ENCODE measurements around the gene KPNA3. TPM values are rescaled to one million over a fixed set of nuclear protein-coding genes. Genes with fewer than 3 reads are reported as not detected.

KPNA3 gene
- total and polyA plus RNA-seq, 4 donors, result 10.9 to 22.0 (median 16.6) TPM

DNA sequence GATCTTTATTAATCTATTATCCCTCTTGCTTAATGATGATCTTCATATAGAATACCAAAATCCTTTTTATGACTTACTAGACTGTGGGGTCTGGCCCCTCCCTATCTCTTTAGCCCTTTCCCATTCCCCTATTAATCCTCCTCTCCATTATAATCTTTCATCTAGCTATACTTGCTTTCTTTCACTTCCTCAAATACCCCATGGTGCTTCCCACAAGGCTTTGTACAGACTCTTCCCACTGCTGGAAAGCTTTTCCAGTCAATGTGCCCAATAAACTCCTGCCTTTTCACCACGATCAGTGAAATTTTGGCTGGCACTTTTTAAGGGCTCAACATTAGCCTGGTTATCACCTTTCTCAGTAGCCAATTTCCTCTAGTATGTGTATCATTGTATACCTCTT lies 98.0 kb downstream of the KPNA3 start:
- no peak for DNase-seq (ENCODE audit: low spot score)
- Histone ChIP-seq H3K4me3 (ENCODE audit: low read depth in 1 of 3, low read length in 3 of 3) (no peak overlapping the region), H3K27ac (ENCODE audit: low read depth in 1 of 2, low read length in 2 of 2) (no peak overlapping the region), H3K9me3 (ENCODE audit: control insufficient read depth in 4 of 4, low read length in 3 of 4) (no peaks in the 10 kb centered on the region), H3K9ac (ENCODE audit: low read depth in 1 of 2, low read length in 2 of 2) (no peak overlapping the region), H3K27me3 (ENCODE audit: control insufficient read depth in 4 of 4, insufficient read depth in 4 of 4, low read length in 3 of 4) (no peaks in the 10 kb centered on the region), H3K36me3 (ENCODE audit: control insufficient read depth in 4 of 4, insufficient read depth in 3 of 4, low read depth in 1 of 4, low read length in 3 of 4) (peaks cover 0 to 2% (median 0%) of the 10 kb centered on the region in 4 donors), H3K4me1 (ENCODE audit: control insufficient read depth in 4 of 4, insufficient read depth in 4 of 4, low read length in 3 of 4) (peaks cover 0 to 10% (median 1%) of the 10 kb centered on the region in 4 donors)
- TF ChIP-seq JUND (IDR thresholded peaks at IDR 0.05), result no peak
- no peak for TF ChIP-seq TAF1 (conservative IDR thresholded peaks at IDR 0.05)
- TF ChIP-seq EGR1 (IDR thresholded peaks at IDR 0.05; ENCODE audit: low read depth in 2 of 2), result no peak
- no peak for TF ChIP-seq HNF4G (IDR thresholded peaks at IDR 0.05)
- 89% methylated on average over 1 of the region's 1 CpG for WGBS

- 90% methylated on average over 3 of the region's 3 CpGs for WGBS
- no peak for DNase-seq (ENCODE audit: low spot score)
- no peak overlapping the region for H3K4me3 ChIP-seq (ENCODE audit: low read depth in 1 of 3, low read length in 3 of 3)
- TF ChIP-seq RXRA (IDR thresholded peaks at IDR 0.05), result no peak
- TF ChIP-seq RAD21 (IDR thresholded peaks at IDR 0.05), result no peak
- no peak for TF ChIP-seq NR2F2 (IDR thresholded peaks at IDR 0.05)
- TF ChIP-seq GABPA (IDR thresholded peaks at IDR 0.05 in 1 of 2, conservative IDR thresholded peaks at IDR 0.05 in 1 of 2), result no peak
- no peak for TF ChIP-seq HNF4G (IDR thresholded peaks at IDR 0.05)
- no peak for TF ChIP-seq JUND (IDR thresholded peaks at IDR 0.05)
- TF ChIP-seq EGR1 (IDR thresholded peaks at IDR 0.05; ENCODE audit: low read depth in 2 of 2), result no peak
- no peak for TF ChIP-seq FOXA2 (IDR thresholded peaks at IDR 0.05)
- no peak for TF ChIP-seq CTCF (IDR thresholded peaks at IDR 0.05; ENCODE audit: low read depth, low read length, missing input control)
- TF ChIP-seq, protein P1, sequence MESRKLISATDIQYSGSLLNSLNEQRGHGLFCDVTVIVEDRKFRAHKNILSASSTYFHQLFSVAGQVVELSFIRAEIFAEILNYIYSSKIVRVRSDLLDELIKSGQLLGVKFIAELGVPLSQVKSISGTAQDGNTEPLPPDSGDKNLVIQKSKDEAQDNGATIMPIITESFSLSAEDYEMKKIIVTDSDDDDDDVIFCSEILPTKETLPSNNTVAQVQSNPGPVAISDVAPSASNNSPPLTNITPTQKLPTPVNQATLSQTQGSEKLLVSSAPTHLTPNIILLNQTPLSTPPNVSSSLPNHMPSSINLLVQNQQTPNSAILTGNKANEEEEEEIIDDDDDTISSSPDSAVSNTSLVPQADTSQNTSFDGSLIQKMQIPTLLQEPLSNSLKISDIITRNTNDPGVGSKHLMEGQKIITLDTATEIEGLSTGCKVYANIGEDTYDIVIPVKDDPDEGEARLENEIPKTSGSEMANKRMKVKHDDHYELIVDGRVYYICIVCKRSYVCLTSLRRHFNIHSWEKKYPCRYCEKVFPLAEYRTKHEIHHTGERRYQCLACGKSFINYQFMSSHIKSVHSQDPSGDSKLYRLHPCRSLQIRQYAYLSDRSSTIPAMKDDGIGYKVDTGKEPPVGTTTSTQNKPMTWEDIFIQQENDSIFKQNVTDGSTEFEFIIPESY (IDR thresholded peaks at IDR 0.05), result no peak
- TF ChIP-seq, protein P2, sequence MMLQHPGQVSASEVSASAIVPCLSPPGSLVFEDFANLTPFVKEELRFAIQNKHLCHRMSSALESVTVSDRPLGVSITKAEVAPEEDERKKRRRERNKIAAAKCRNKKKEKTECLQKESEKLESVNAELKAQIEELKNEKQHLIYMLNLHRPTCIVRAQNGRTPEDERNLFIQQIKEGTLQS (IDR thresholded peaks at IDR 0.05), result no peak
- TF ChIP-seq TAF1 (conservative IDR thresholded peaks at IDR 0.05), result no peak
- H3K36me3 ChIP-seq (ENCODE audit: control insufficient read depth in 4 of 4, insufficient read depth in 3 of 4, low read depth in 1 of 4, low read length in 3 of 4), result peaks cover 0 to 2% (median 0%) of the 10 kb centered on the region in 4 donors
- H3K27ac ChIP-seq (ENCODE audit: low read depth in 1 of 2, low read length in 2 of 2), result no peak overlapping the region
- H3K4me1 ChIP-seq (ENCODE audit: control insufficient read depth in 4 of 4, insufficient read depth in 4 of 4, low read length in 3 of 4), result peaks cover 0 to 16% (median 4%) of the 10 kb centered on the region in 4 donors
- H3K9me3 ChIP-seq (ENCODE audit: control insufficient read depth in 4 of 4, low read length in 3 of 4), result no peaks in the 10 kb centered on the region
- no peak overlapping the region for H3K9ac ChIP-seq (ENCODE audit: low read depth in 1 of 2, low read length in 2 of 2)
- H3K27me3 ChIP-seq (ENCODE audit: control insufficient read depth in 4 of 4, insufficient read depth in 4 of 4, low read length in 3 of 4), result no peaks in the 10 kb centered on the region
Observed at GRCh38 chr13:49693877-49694276, 98.6 kb downstream of the KPNA3 start.

DNA sequence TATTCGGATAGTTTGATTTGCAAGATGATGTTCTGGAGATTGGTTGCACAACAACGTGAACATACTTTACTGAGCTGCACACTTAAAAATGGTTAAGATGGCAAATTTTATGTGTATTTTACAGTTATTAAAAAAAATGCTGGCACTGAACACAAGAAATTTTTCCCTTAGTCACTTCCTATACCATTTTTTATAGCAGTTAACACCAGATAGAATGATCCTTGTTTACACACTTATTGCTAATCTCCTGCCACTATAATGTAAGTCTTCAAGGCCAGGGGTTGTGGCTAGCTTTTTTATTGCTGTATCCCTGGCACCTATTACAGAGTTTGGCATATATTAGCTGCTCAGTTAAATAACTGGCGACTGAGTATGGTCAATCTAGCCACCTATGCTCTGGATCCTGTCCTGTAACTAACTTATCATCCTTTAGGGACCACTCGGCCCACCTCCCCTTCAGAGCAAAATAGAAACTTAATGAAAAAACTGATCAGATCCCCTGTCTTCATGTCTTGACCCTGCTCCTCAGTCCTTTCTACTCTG lies 99.2 kb downstream of the KPNA3 start:
- Histone ChIP-seq H3K27ac (ENCODE audit: low read depth in 1 of 2, low read length in 2 of 2) (no peak overlapping the region), H3K27me3 (ENCODE audit: control insufficient read depth in 4 of 4, insufficient read depth in 4 of 4, low read length in 3 of 4) (no peaks in the 10 kb centered on the region), H3K9ac (ENCODE audit: low read depth in 1 of 2, low read length in 2 of 2) (no peak overlapping the region), H3K4me3 (ENCODE audit: low read depth in 1 of 3, low read length in 3 of 3) (no peak overlapping the region), H3K9me3 (ENCODE audit: control insufficient read depth in 4 of 4, low read length in 3 of 4) (no peaks in the 10 kb centered on the region), H3K36me3 (ENCODE audit: control insufficient read depth in 4 of 4, insufficient read depth in 3 of 4, low read depth in 1 of 4, low read length in 3 of 4) (peaks cover 0 to 4% (median 0%) of the 10 kb centered on the region in 4 donors), H3K4me1 (ENCODE audit: control insufficient read depth in 4 of 4, insufficient read depth in 4 of 4, low read length in 3 of 4) (peaks cover 0 to 17% (median 5%) of the 10 kb centered on the region in 4 donors)
- no peak for DNase-seq (ENCODE audit: low spot score)
- WGBS, result 75% methylated on average over 4 of the region's 4 CpGs
- TF ChIP-seq TAF1 (conservative IDR thresholded peaks at IDR 0.05), result no peak
- TF ChIP-seq NR2F2 (IDR thresholded peaks at IDR 0.05), result no peak
- no peak for TF ChIP-seq FOXA2 (IDR thresholded peaks at IDR 0.05)
- TF ChIP-seq EGR1 (IDR thresholded peaks at IDR 0.05; ENCODE audit: low read depth in 2 of 2), result no peak
- no peak for TF ChIP-seq HNF4A (conservative IDR thresholded peaks at IDR 0.05)
- TF ChIP-seq RAD21 (IDR thresholded peaks at IDR 0.05), result no peak
- TF ChIP-seq SP1 (IDR thresholded peaks at IDR 0.05), result no peak
- TF ChIP-seq MAX (IDR thresholded peaks at IDR 0.05), result no peak
- no peak for TF ChIP-seq YY1 (IDR thresholded peaks at IDR 0.05)
- TF ChIP-seq GABPA (IDR thresholded peaks at IDR 0.05 in 1 of 2, conservative IDR thresholded peaks at IDR 0.05 in 1 of 2), result no peak
- no peak for TF ChIP-seq HNF4G (IDR thresholded peaks at IDR 0.05)
- TF ChIP-seq, protein P3, sequence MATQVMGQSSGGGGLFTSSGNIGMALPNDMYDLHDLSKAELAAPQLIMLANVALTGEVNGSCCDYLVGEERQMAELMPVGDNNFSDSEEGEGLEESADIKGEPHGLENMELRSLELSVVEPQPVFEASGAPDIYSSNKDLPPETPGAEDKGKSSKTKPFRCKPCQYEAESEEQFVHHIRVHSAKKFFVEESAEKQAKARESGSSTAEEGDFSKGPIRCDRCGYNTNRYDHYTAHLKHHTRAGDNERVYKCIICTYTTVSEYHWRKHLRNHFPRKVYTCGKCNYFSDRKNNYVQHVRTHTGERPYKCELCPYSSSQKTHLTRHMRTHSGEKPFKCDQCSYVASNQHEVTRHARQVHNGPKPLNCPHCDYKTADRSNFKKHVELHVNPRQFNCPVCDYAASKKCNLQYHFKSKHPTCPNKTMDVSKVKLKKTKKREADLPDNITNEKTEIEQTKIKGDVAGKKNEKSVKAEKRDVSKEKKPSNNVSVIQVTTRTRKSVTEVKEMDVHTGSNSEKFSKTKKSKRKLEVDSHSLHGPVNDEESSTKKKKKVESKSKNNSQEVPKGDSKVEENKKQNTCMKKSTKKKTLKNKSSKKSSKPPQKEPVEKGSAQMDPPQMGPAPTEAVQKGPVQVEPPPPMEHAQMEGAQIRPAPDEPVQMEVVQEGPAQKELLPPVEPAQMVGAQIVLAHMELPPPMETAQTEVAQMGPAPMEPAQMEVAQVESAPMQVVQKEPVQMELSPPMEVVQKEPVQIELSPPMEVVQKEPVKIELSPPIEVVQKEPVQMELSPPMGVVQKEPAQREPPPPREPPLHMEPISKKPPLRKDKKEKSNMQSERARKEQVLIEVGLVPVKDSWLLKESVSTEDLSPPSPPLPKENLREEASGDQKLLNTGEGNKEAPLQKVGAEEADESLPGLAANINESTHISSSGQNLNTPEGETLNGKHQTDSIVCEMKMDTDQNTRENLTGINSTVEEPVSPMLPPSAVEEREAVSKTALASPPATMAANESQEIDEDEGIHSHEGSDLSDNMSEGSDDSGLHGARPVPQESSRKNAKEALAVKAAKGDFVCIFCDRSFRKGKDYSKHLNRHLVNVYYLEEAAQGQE (IDR thresholded peaks at IDR 0.05), result no peak
- TF ChIP-seq FOXA1 (IDR thresholded peaks at IDR 0.05), result no peak

All from liver (tissue), 9 donors.